GM12892 (cell line): ENCODE data around the gene MAX.
"Not testable (repeated sequence)": the region's sequence is repeated elsewhere in the genome, so short reads cannot be mapped to it uniquely, and the experiment has no call there.

ENCODE experiments used
- DNase-seq: peaks from one replicate; pipeline ENCODE4 v3.0.0; 2011; ENCODE audit not compliant: insufficient read length
- FAIRE-seq: peaks from 2 replicates; lab custom pipeline; 2011; peaks lifted over from hg19 to GRCh38; lab: Jason Lieb, UNC
- POLR2A ChIP-seq: IDR thresholded peaks from 2 replicates; pipeline ENCODE4 v1.6.1; 2011; ENCODE audit warnings: low read depth, low read length, control low read depth
- POLR2AphosphoS5 ChIP-seq: IDR thresholded peaks from 2 replicates; pipeline ENCODE4 v1.6.1; 2011; ENCODE audit warnings: low read depth, low read length, control low read depth
- TAF1 ChIP-seq: IDR thresholded peaks from 2 replicates; pipeline ENCODE4 v1.6.1; 2011; ENCODE audit warnings: low read depth, mild to moderate bottlenecking, control low read depth, low read length, borderline replicate concordance

Gene MAX

GRCh38 chr14:65042731-65043372 is 59.5 kb downstream of the MAX start:
- TF ChIP-seq POLR2A (no peak), POLR2AphosphoS5 (no peak)
- DNase-seq (peak; percentile 27), FAIRE-seq (no peak)

- DNase-seq (no peak), FAIRE-seq (no peak)
- TF ChIP-seq POLR2AphosphoS5 = no peak
- no peak for TF ChIP-seq POLR2A
- TF ChIP-seq TAF1 = no peak
These were observed 60.0 kb downstream of the MAX start for GRCh38 chr14:65042296-65042695.

GRCh38 chr14:65041434-65041915 is 60.8 kb downstream of the MAX start:
- DNase-seq (no peak), FAIRE-seq (no peak)
- TF ChIP-seq POLR2AphosphoS5 = no peak
- no peak for TF ChIP-seq TAF1
- TF ChIP-seq POLR2A = no peak

- FAIRE-seq (no peak), DNase-seq (no peak)
- TF ChIP-seq POLR2AphosphoS5 (no peak), TAF1 (no peak), POLR2A (no peak)
These were observed 61.5 kb downstream of the MAX start for GRCh38 chr14:65040666-65041433.

- DNase-seq (no peak), FAIRE-seq (no peak)
These were observed 63.4 kb downstream of the MAX start for GRCh38 chr14:65038966-65039365.

GRCh38 chr14:65035049-65035448 is 67.3 kb downstream of the MAX start:
- no peak for DNase-seq
- TF ChIP-seq POLR2AphosphoS5 (no peak), POLR2A (no peak), TAF1 (no peak)
- no peak for FAIRE-seq

More at GRCh38 chr14:65038966-65039365, 63.4 kb downstream of the MAX start:
- TF ChIP-seq POLR2AphosphoS5 (no peak), POLR2A (no peak), TAF1 (no peak)

GRCh38 chr14:65034021-65034420 is 68.3 kb downstream of the MAX start:
- DNase-seq (no peak), FAIRE-seq (no peak)
- TF ChIP-seq TAF1 (no peak), POLR2AphosphoS5 (no peak), POLR2A (no peak)

GRCh38 chr14:65033181-65033580 is 69.1 kb downstream of the MAX start:
- FAIRE-seq (no peak), DNase-seq (no peak)
- TF ChIP-seq POLR2AphosphoS5 = no peak
- TF ChIP-seq POLR2A = no peak
- TF ChIP-seq TAF1 = no peak

GRCh38 chr14:65032319-65032718 is 70.0 kb downstream of the MAX start:
- no peak for TF ChIP-seq POLR2A
- no peak for TF ChIP-seq TAF1
- TF ChIP-seq POLR2AphosphoS5 = no peak
- FAIRE-seq (no peak), DNase-seq (no peak)

GRCh38 chr14:65031321-65031720 is 71.0 kb downstream of the MAX start:
- FAIRE-seq, DNase-seq: not testable (repeated sequence)

- FAIRE-seq = no peak
- TF ChIP-seq POLR2AphosphoS5 (no peak), TAF1 (no peak), POLR2A (no peak)
- DNase-seq = no peak
These were observed 73.4 kb downstream of the MAX start for GRCh38 chr14:65028937-65029336.

- no peak for FAIRE-seq
These were observed 75.1 kb downstream of the MAX start for GRCh38 chr14:65027127-65027799.

More at GRCh38 chr14:65027127-65027799, 75.1 kb downstream of the MAX start:
- TF ChIP-seq POLR2A = no peak
- no peak for DNase-seq
